ENCODE measurements around the gene KIAA0040. TPM values are rescaled to one million over a fixed set of nuclear protein-coding genes. Genes with fewer than 3 reads are reported as not detected.
"Not testable (repeated sequence)": the region's sequence is repeated elsewhere in the genome, so short reads cannot be mapped to it uniquely, and the experiment has no call there.

KIAA0040 gene
- total and polyA plus RNA-seq, 4 donors: 5.6 to 25.8 (median 17.0) TPM

DNA sequence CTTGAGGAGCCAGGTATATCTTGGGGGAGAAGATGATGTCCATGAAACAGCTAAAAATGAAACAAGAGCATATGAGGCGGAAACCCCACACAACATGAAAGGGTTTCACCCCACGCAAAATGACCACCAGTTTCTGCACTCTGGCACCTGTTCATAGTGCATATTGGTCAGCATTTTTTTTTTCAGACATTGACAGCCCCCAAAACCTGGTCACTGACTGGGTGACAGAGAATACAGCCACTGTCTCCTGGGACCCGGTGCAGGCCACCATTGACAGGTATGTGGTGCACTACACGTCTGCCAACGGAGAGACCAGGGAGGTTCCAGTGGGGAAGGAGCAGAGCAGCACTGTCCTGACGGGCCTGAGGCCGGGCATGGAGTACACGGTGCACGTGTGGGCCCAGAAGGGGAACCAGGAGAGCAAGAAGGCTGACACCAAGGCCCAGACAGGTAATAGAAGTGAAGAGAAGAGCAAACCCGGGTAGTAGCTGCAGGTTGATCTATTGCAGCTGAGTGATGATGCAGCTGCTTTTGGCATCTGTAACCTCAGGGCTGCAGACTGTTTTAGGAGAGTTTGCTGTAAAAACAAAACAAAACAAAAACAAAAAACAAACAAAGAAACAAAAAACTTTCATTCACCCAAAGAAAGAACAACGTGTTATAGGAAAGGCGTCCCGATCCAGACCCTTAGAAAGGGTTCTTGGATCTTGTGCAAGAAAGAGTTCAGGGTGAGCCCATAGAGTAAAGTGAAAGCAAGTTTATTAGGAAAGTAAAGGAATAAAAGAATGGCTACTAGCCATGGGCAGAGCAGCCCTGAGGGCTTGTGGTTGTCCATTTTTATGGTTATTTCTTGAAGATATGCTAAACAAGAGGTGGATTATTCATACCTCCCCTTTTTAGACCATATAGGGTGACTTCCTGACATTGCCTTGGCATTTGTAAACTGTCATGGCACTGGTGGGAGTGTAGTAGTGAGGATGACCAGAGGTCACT is 73.9 kb downstream of the KIAA0040 start:
- no peak overlapping the region for H3K27ac ChIP-seq (ENCODE audit: low read depth in 1 of 2, low read length in 2 of 2)
- ATAC-seq (ENCODE audit: low FRiP score) (no peak), DNase-seq (no peak)
- intact Hi-C loops (cut with DNase I): no loop called here
- WGBS, 2 donors: 85 to 86% methylated on average over 13 of the region's 13 CpGs
- no peaks in the 10 kb centered on the region for H3K27me3 ChIP-seq (ENCODE audit: control insufficient read depth in 1 of 2, insufficient read depth in 2 of 2, low read length in 1 of 2)
- no peaks in the 10 kb centered on the region for H3K4me1 ChIP-seq (ENCODE audit: control insufficient read depth in 1 of 2, insufficient read depth in 2 of 2, low read length in 2 of 2)
- no peak overlapping the region for H3K4me3 ChIP-seq (ENCODE audit: low read length in 2 of 2)
- H3K36me3 ChIP-seq (ENCODE audit: control insufficient read depth in 1 of 2, insufficient read depth in 2 of 2, low read length in 1 of 2): no peaks in the 10 kb centered on the region
- peaks cover 3% of the 10 kb centered on the region for H3K9me3 ChIP-seq (ENCODE audit: control insufficient read depth, low read length)

GRCh38 chr1:175116903-175117302 is 75.7 kb downstream of the KIAA0040 start:
- Histone ChIP-seq H3K27ac (ENCODE audit: low read depth in 1 of 2, low read length in 2 of 2) (no peak overlapping the region), H3K4me3 (ENCODE audit: low read length in 2 of 2) (no peak overlapping the region), H3K9me3 (ENCODE audit: control insufficient read depth, low read length) (peaks cover 3% of the 10 kb centered on the region), H3K36me3 (ENCODE audit: control insufficient read depth in 1 of 2, insufficient read depth in 2 of 2, low read length in 1 of 2) (no peaks in the 10 kb centered on the region), H3K4me1 (ENCODE audit: control insufficient read depth in 1 of 2, insufficient read depth in 2 of 2, low read length in 2 of 2) (no peaks in the 10 kb centered on the region), H3K27me3 (ENCODE audit: control insufficient read depth in 1 of 2, insufficient read depth in 2 of 2, low read length in 1 of 2) (no peaks in the 10 kb centered on the region)
- ATAC-seq (ENCODE audit: low FRiP score): no peak
- intact Hi-C loops (cut with DNase I): no loop called here
- 67 to 69% methylated on average over 11 of the region's 11 CpGs for WGBS, 2 donors
- no peak for DNase-seq

- Histone ChIP-seq H3K27me3 (ENCODE audit: control insufficient read depth in 1 of 2, insufficient read depth in 2 of 2, low read length in 1 of 2) (no peaks in the 10 kb centered on the region), H3K27ac (ENCODE audit: low read depth in 1 of 2, low read length in 2 of 2) (no peak overlapping the region), H3K4me3 (ENCODE audit: low read length in 2 of 2) (no peak overlapping the region), H3K36me3 (ENCODE audit: control insufficient read depth in 1 of 2, insufficient read depth in 2 of 2, low read length in 1 of 2) (no peaks in the 10 kb centered on the region), H3K9me3 (ENCODE audit: control insufficient read depth, low read length) (peaks cover 3% of the 10 kb centered on the region), H3K4me1 (ENCODE audit: control insufficient read depth in 1 of 2, insufficient read depth in 2 of 2, low read length in 2 of 2) (no peaks in the 10 kb centered on the region)
- no peak for DNase-seq
- intact Hi-C loops (cut with DNase I): no loop called here
- 89 to 90% methylated on average over 1 of the region's 1 CpG for WGBS, 2 donors
- ATAC-seq (ENCODE audit: low FRiP score): no peak
Observed at GRCh38 chr1:175116210-175116798, 76.3 kb downstream of the KIAA0040 start.

GRCh38 chr1:175114996-175115395 is 77.6 kb downstream of the KIAA0040 start:
- DNase-seq: no peak
- Histone ChIP-seq H3K27ac (ENCODE audit: low read depth in 1 of 2, low read length in 2 of 2) (no peak overlapping the region), H3K4me1 (ENCODE audit: control insufficient read depth in 1 of 2, insufficient read depth in 2 of 2, low read length in 2 of 2) (no peaks in the 10 kb centered on the region), H3K9me3 (ENCODE audit: control insufficient read depth, low read length) (peaks cover 3% of the 10 kb centered on the region), H3K4me3 (ENCODE audit: low read length in 2 of 2) (no peak overlapping the region), H3K27me3 (ENCODE audit: control insufficient read depth in 1 of 2, insufficient read depth in 2 of 2, low read length in 1 of 2) (no peaks in the 10 kb centered on the region), H3K36me3 (ENCODE audit: control insufficient read depth in 1 of 2, insufficient read depth in 2 of 2, low read length in 1 of 2) (no peaks in the 10 kb centered on the region)
- no peak for ATAC-seq (ENCODE audit: low FRiP score)
- intact Hi-C loops (cut with DNase I): no loop called here
- 23 to 25% methylated on average over 2 of the region's 2 CpGs for WGBS, 2 donors

DNA sequence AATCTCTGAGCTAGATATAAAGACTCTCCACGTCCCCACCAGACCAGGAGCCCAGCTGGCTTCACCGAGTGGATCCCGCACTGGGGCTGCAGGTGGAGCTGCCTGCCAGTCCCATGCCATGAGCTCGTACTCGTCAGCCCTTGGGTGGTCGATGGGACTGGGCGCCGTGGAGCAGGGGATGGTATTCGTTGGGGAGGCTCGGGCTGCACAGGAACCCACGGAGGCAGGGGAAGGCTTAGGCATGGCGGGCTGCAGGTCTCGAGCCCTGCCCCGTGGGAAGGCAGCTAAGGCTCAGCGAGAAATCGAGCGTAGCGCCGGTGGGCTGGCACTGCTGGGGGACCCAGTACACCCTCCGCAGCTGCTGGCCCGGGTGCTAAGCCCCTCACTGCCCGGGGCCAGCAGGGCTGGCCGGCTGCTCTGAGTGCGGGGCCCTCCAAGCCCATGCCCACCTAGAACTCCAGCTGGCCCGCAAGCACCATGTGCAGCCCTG is 84.2 kb downstream of the KIAA0040 start:
- WGBS, 2 donors: 94 to 97% methylated on average over 19 to 25 of the region's 25 CpGs
- H3K4me1 ChIP-seq (ENCODE audit: control insufficient read depth in 1 of 2, insufficient read depth in 2 of 2, low read length in 2 of 2); H3K27ac ChIP-seq (ENCODE audit: low read depth in 1 of 2, low read length in 2 of 2); H3K4me3 ChIP-seq (ENCODE audit: low read length in 2 of 2); DNase-seq; ATAC-seq (ENCODE audit: low FRiP score); H3K9me3 ChIP-seq (ENCODE audit: control insufficient read depth, low read length); H3K36me3 ChIP-seq (ENCODE audit: control insufficient read depth in 1 of 2, insufficient read depth in 2 of 2, low read length in 1 of 2); H3K27me3 ChIP-seq (ENCODE audit: control insufficient read depth in 1 of 2, insufficient read depth in 2 of 2, low read length in 1 of 2); intact Hi-C loops (cut with DNase I): not testable (repeated sequence)

Other genes with a start within 250 kb of the KIAA0040 start
- gene CACYBP, start 192.8 kb downstream of the KIAA0040 start, total RNA-seq: 10 to 100 TPM; 54.8 to 69.6 TPM
- 10 to 100 TPM; 43.5 to 76.5 TPM for gene CACYBP, start 192.8 kb downstream of the KIAA0040 start, polyA plus RNA-seq
- gene MRPS14, start 169.4 kb downstream of the KIAA0040 start, total RNA-seq: 10 to 100 TPM; 22.0 to 28.3 TPM
- gene MRPS14, start 169.4 kb downstream of the KIAA0040 start, polyA plus RNA-seq: 10 to 100 TPM; 21.5 to 22.7 TPM
- gene TNN, start 124.9 kb downstream of the KIAA0040 start, total RNA-seq: under 1 TPM in 1 of 2 donors, not detected in 1; 0.30 TPM
- under 1 TPM in 1 of 2 donors, not detected in 1; 0.25 TPM for gene TNN, start 124.9 kb downstream of the KIAA0040 start, polyA plus RNA-seq

Data from aorta (tissue), 5 donors.